ENCODE results near the gene THRB.

DNA sequence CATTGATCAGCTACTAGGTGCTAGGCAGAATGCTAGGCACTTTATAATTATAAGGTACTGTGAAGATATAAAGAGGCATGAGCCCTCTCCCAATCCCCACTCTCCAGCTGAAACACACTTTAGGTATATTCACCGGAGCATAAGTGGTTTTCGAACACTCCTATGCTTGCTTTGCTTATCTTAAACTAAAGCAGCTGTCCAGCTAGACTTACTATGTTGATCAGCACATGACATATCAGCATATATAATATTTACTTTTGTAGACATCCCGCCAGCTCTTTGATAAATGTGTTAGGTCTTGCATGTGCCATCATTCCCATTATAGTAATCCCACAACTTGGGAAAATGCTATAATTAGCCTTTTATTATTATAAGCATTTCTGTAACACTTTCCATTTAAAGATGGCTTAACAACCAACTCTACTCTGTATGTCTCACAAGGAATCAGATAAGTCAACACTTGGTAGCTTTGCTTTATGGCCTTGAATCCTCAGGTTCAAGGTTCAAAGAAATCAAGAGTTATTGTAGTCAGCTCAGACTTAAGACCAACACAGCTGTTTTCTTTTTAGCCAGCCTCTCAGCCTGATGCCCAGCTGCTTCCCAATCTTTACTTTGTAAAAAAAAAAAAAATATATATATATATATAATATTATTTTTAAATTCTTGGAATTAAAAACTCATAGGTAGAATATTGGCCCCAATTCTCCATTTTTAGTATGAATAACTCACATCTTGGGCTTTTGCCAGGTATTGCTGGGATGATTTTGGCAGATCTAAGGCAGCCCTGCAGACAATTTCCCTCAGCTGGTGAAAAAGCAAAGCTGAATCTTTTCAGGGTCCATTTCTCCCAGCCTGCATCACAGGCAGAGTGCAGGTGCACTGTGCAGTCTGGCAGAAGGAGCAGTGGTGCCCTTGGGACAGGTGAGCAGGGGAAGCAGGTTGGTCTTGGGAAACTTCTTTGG, 104.2 kb downstream of the THRB start:
- TF ChIP-seq, protein P1, sequence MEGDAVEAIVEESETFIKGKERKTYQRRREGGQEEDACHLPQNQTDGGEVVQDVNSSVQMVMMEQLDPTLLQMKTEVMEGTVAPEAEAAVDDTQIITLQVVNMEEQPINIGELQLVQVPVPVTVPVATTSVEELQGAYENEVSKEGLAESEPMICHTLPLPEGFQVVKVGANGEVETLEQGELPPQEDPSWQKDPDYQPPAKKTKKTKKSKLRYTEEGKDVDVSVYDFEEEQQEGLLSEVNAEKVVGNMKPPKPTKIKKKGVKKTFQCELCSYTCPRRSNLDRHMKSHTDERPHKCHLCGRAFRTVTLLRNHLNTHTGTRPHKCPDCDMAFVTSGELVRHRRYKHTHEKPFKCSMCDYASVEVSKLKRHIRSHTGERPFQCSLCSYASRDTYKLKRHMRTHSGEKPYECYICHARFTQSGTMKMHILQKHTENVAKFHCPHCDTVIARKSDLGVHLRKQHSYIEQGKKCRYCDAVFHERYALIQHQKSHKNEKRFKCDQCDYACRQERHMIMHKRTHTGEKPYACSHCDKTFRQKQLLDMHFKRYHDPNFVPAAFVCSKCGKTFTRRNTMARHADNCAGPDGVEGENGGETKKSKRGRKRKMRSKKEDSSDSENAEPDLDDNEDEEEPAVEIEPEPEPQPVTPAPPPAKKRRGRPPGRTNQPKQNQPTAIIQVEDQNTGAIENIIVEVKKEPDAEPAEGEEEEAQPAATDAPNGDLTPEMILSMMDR (IDR thresholded peaks at IDR 0.05; ENCODE audit: insufficient read depth, low read length, poor library complexity, severe bottlenecking): no peak
- no peak for TF ChIP-seq EZH2phosphoT487 (conservative IDR thresholded peaks at IDR 0.05; ENCODE audit: low read length)

All from SU-DHL-6 (cell line).